Sigmoid colon (tissue), 4 donors: ENCODE data around the gene POU2F2.

ENCODE experiments used
- EP300 ChIP-seq, 4 donors: sonication (generic); formaldehyde crosslinking; IDR thresholded peaks; one replicate each; pipeline ENCODE4 v1.6.1; 2017; ENCODE audit warnings: antibody characterized with exemption in 4 of 4
- POLR2AphosphoS5 ChIP-seq, 4 donors: sonication (generic); formaldehyde crosslinking; IDR thresholded peaks; one replicate each; pipeline ENCODE4 v1.6.1; 2017; ENCODE audit warnings: antibody characterized with exemption in 4 of 4
- TF ChIP-seq, protein P1 (sequence below), 4 experiments: fragments of 450-650 bp in 3 of 4; fragments of 200-600 bp in 1 of 4; IDR thresholded peaks; one replicate each; pipeline ENCODE4 v1.5.1; 2016 to 2019; ENCODE audit warnings: antibody characterized with exemption in 4 of 4, mild to moderate bottlenecking in 3 of 4, moderate library complexity in 2 of 4

DNA sequence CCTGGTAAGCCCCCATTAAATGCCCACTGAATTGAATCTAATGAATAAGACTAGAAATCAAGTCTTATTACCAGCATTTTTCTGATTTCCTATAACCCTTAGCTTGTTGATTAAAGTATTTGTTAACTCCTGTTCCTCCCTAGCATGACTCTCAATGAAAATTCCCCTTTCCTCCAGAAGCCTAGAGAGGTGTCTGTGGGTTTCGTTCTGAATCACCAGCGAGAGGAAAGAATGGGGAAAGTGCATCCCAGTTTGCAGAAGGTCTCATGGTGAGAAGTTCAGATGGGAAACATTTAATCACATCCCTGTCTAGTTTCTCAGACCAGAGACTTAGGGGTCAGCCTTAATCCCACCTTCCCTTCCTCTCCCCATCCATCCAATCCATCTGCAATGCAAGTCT is 26.9 kb downstream of the POU2F2 start:
- TF ChIP-seq POLR2AphosphoS5 (IDR thresholded peaks at IDR 0.05) (no peak), EP300 (IDR thresholded peaks at IDR 0.05) (no peak)
- TF ChIP-seq, protein P1, sequence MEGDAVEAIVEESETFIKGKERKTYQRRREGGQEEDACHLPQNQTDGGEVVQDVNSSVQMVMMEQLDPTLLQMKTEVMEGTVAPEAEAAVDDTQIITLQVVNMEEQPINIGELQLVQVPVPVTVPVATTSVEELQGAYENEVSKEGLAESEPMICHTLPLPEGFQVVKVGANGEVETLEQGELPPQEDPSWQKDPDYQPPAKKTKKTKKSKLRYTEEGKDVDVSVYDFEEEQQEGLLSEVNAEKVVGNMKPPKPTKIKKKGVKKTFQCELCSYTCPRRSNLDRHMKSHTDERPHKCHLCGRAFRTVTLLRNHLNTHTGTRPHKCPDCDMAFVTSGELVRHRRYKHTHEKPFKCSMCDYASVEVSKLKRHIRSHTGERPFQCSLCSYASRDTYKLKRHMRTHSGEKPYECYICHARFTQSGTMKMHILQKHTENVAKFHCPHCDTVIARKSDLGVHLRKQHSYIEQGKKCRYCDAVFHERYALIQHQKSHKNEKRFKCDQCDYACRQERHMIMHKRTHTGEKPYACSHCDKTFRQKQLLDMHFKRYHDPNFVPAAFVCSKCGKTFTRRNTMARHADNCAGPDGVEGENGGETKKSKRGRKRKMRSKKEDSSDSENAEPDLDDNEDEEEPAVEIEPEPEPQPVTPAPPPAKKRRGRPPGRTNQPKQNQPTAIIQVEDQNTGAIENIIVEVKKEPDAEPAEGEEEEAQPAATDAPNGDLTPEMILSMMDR (IDR thresholded peaks at IDR 0.05), result no peak
